ENCODE data around the gene ADGRF3.
"Not testable (repeated sequence)": the region's sequence is repeated elsewhere in the genome, so short reads cannot be mapped to it uniquely, and the experiment has no call there.

ADGRF3 gene

GRCh38 chr2:26337298-26337697 is 9.3 kb downstream of the ADGRF3 start:
- Mint-ChIP-seq H3K36me3 (no peaks in the 10 kb centered on the region), H3K4me1 (ENCODE audit: low read depth) (peaks cover 2% of the 10 kb centered on the region), H3K27ac (no peak overlapping the region), H3K27me3 (no peaks in the 10 kb centered on the region), H3K4me3 (no peak overlapping the region), H3K9me3 (ENCODE audit: low read depth) (no peaks in the 10 kb centered on the region)

- no peak overlapping the region for H3K27ac Mint-ChIP-seq
- peaks cover 2% of the 10 kb centered on the region for H3K4me1 Mint-ChIP-seq (ENCODE audit: low read depth)
- H3K27me3 Mint-ChIP-seq = no peaks in the 10 kb centered on the region
- no peak overlapping the region for H3K4me3 Mint-ChIP-seq
- H3K9me3 Mint-ChIP-seq (ENCODE audit: low read depth) = no peaks in the 10 kb centered on the region
- no peaks in the 10 kb centered on the region for H3K36me3 Mint-ChIP-seq
These were observed 9.9 kb downstream of the ADGRF3 start for GRCh38 chr2:26336719-26337118.

- Mint-ChIP-seq H3K36me3 (no peaks in the 10 kb centered on the region), H3K9me3 (ENCODE audit: low read depth) (no peaks in the 10 kb centered on the region), H3K4me3 (no peak overlapping the region), H3K27ac (no peak overlapping the region), H3K27me3 (no peaks in the 10 kb centered on the region), H3K4me1 (ENCODE audit: low read depth) (peaks cover 2% of the 10 kb centered on the region)
These were observed 11.4 kb downstream of the ADGRF3 start for GRCh38 chr2:26335231-26335630.

GRCh38 chr2:26333293-26333692 is 13.3 kb downstream of the ADGRF3 start:
- Mint-ChIP-seq H3K36me3 (no peaks in the 10 kb centered on the region), H3K27me3 (no peaks in the 10 kb centered on the region), H3K9me3 (ENCODE audit: low read depth) (no peaks in the 10 kb centered on the region), H3K4me1 (ENCODE audit: low read depth) (peaks cover 8% of the 10 kb centered on the region), H3K27ac (no peak overlapping the region), H3K4me3 (no peak overlapping the region)

- H3K9me3 Mint-ChIP-seq (ENCODE audit: low read depth); H3K27me3 Mint-ChIP-seq; H3K4me1 Mint-ChIP-seq (ENCODE audit: low read depth); H3K36me3 Mint-ChIP-seq; H3K4me3 Mint-ChIP-seq; H3K27ac Mint-ChIP-seq: not testable (repeated sequence)
These were observed 15.3 kb downstream of the ADGRF3 start for GRCh38 chr2:26331321-26331720.

GRCh38 chr2:26330604-26331003 is 16.0 kb downstream of the ADGRF3 start:
- Mint-ChIP-seq H3K36me3 (no peaks in the 10 kb centered on the region), H3K27me3 (no peaks in the 10 kb centered on the region), H3K4me3 (no peak overlapping the region), H3K4me1 (ENCODE audit: low read depth) (peaks cover 8% of the 10 kb centered on the region), H3K9me3 (ENCODE audit: low read depth) (no peaks in the 10 kb centered on the region), H3K27ac (no peak overlapping the region)

GRCh38 chr2:26330114-26330549 is 16.5 kb downstream of the ADGRF3 start:
- Mint-ChIP-seq H3K36me3 (no peaks in the 10 kb centered on the region), H3K27me3 (no peaks in the 10 kb centered on the region), H3K4me1 (ENCODE audit: low read depth) (peaks cover 8% of the 10 kb centered on the region), H3K9me3 (ENCODE audit: low read depth) (no peaks in the 10 kb centered on the region), H3K27ac (no peak overlapping the region), H3K4me3 (no peak overlapping the region)

GRCh38 chr2:26329083-26329482 is 17.5 kb downstream of the ADGRF3 start:
- H3K4me3 Mint-ChIP-seq; H3K36me3 Mint-ChIP-seq; H3K4me1 Mint-ChIP-seq (ENCODE audit: low read depth); H3K9me3 Mint-ChIP-seq (ENCODE audit: low read depth); H3K27me3 Mint-ChIP-seq; H3K27ac Mint-ChIP-seq: not testable (repeated sequence)

GRCh38 chr2:26327291-26328272 is 19.0 kb downstream of the ADGRF3 start:
- Mint-ChIP-seq H3K9me3 (ENCODE audit: low read depth) (no peaks in the 10 kb centered on the region), H3K27ac (no peak overlapping the region), H3K4me3 (no peak overlapping the region), H3K27me3 (no peaks in the 10 kb centered on the region), H3K4me1 (ENCODE audit: low read depth) (peaks cover 8% of the 10 kb centered on the region), H3K36me3 (no peaks in the 10 kb centered on the region)

- no peak overlapping the region for H3K27ac Mint-ChIP-seq
- no peak overlapping the region for H3K4me3 Mint-ChIP-seq
- peaks cover 8% of the 10 kb centered on the region for H3K4me1 Mint-ChIP-seq (ENCODE audit: low read depth)
- H3K27me3 Mint-ChIP-seq = no peaks in the 10 kb centered on the region
- no peaks in the 10 kb centered on the region for H3K9me3 Mint-ChIP-seq (ENCODE audit: low read depth)
- H3K36me3 Mint-ChIP-seq = no peaks in the 10 kb centered on the region
These were observed 20.1 kb downstream of the ADGRF3 start for GRCh38 chr2:26326514-26326913.

- Mint-ChIP-seq H3K4me1 (ENCODE audit: low read depth) (peaks cover 8% of the 10 kb centered on the region), H3K36me3 (no peaks in the 10 kb centered on the region), H3K9me3 (ENCODE audit: low read depth) (no peaks in the 10 kb centered on the region), H3K27ac (no peak overlapping the region), H3K27me3 (no peaks in the 10 kb centered on the region), H3K4me3 (no peak overlapping the region)
These were observed 20.7 kb downstream of the ADGRF3 start for GRCh38 chr2:26325851-26326250.

GRCh38 chr2:26324903-26325302 is 21.7 kb downstream of the ADGRF3 start:
- Mint-ChIP-seq H3K4me3 (no peak overlapping the region), H3K4me1 (ENCODE audit: low read depth) (peaks cover 3% of the 10 kb centered on the region), H3K9me3 (ENCODE audit: low read depth) (no peaks in the 10 kb centered on the region), H3K27me3 (no peaks in the 10 kb centered on the region), H3K36me3 (no peaks in the 10 kb centered on the region), H3K27ac (no peak overlapping the region)

GRCh38 chr2:26324479-26324878 is 22.1 kb downstream of the ADGRF3 start:
- not testable (repeated sequence) for H3K9me3 Mint-ChIP-seq (ENCODE audit: low read depth); H3K27ac Mint-ChIP-seq; H3K36me3 Mint-ChIP-seq; H3K4me3 Mint-ChIP-seq; H3K4me1 Mint-ChIP-seq (ENCODE audit: low read depth); H3K27me3 Mint-ChIP-seq

GRCh38 chr2:26318950-26319349 is 27.6 kb downstream of the ADGRF3 start:
- Mint-ChIP-seq H3K4me1 (ENCODE audit: low read depth) (no peaks in the 10 kb centered on the region), H3K36me3 (no peaks in the 10 kb centered on the region), H3K4me3 (no peak overlapping the region), H3K27me3 (no peaks in the 10 kb centered on the region), H3K27ac (no peak overlapping the region), H3K9me3 (ENCODE audit: low read depth) (no peaks in the 10 kb centered on the region)

GRCh38 chr2:26317377-26318105 is 29.0 kb downstream of the ADGRF3 start:
- Mint-ChIP-seq H3K4me3 (no peak overlapping the region), H3K27me3 (no peaks in the 10 kb centered on the region), H3K27ac (no peak overlapping the region), H3K36me3 (no peaks in the 10 kb centered on the region), H3K9me3 (ENCODE audit: low read depth) (no peaks in the 10 kb centered on the region), H3K4me1 (ENCODE audit: low read depth) (no peaks in the 10 kb centered on the region)

All from activated naive CD8-positive, alpha-beta T cell (primary cell).